ENCODE results near the gene SVOPL.

- TF ChIP-seq POLR2A (IDR thresholded peaks at IDR 0.05), result no peak
- TF ChIP-seq, protein P1, sequence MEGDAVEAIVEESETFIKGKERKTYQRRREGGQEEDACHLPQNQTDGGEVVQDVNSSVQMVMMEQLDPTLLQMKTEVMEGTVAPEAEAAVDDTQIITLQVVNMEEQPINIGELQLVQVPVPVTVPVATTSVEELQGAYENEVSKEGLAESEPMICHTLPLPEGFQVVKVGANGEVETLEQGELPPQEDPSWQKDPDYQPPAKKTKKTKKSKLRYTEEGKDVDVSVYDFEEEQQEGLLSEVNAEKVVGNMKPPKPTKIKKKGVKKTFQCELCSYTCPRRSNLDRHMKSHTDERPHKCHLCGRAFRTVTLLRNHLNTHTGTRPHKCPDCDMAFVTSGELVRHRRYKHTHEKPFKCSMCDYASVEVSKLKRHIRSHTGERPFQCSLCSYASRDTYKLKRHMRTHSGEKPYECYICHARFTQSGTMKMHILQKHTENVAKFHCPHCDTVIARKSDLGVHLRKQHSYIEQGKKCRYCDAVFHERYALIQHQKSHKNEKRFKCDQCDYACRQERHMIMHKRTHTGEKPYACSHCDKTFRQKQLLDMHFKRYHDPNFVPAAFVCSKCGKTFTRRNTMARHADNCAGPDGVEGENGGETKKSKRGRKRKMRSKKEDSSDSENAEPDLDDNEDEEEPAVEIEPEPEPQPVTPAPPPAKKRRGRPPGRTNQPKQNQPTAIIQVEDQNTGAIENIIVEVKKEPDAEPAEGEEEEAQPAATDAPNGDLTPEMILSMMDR (IDR thresholded peaks at IDR 0.05), result no peak
These were observed 115.7 kb downstream of the SVOPL start for GRCh38 chr7:138585283-138585993.

Data from uterus (tissue), 2 donors.